GM12878 (cell line): ENCODE results near the gene PPP1CC. TPM values are rescaled to one million over a fixed set of nuclear protein-coding genes. Genes with fewer than 3 reads are reported as not detected.

ENCODE experiments used
- ATF7 ChIP-seq: fragments of 450-650 bp; IDR thresholded peaks from 2 replicates; pipeline ENCODE4 v1.6.1; 2016; ENCODE audit warnings: low read depth, mild to moderate bottlenecking
- BMI1 ChIP-seq: fragments of 450-650 bp; IDR thresholded peaks from 2 replicates; pipeline ENCODE4 v1.6.1; 2016; ENCODE audit warnings: mild to moderate bottlenecking, moderate library complexity, borderline replicate concordance
- CHD2 ChIP-seq: IDR thresholded peaks from 2 replicates; pipeline ENCODE4 v1.6.1; 2011; ENCODE audit warnings: low read depth, low read length, improper control_type of control experiment, borderline replicate concordance
- GABPA ChIP-seq: IDR thresholded peaks from 2 replicates; pipeline ENCODE4 v1.6.1; 2014; ENCODE audit warnings: antibody characterized with exemption, low read depth, mild to moderate bottlenecking, inconsistent platforms
- HDGF ChIP-seq: fragments of 450-650 bp; IDR thresholded peaks from 2 replicates; pipeline ENCODE4 v1.6.1; 2016; ENCODE audit warnings: antibody characterized with exemption
- IKZF1 ChIP-seq: fragments of 450-650 bp; conservative IDR thresholded peaks from 2 replicates; pipeline ENCODE4 v1.6.1; 2017; ENCODE audit warnings: antibody characterized with exemption, mild to moderate bottlenecking
- IKZF2 ChIP-seq, 2 experiments: fragments of 450-650 bp; IDR thresholded peaks; 2 replicates each; pipeline ENCODE4 v1.6.1; 2017; ENCODE audit warnings: mild to moderate bottlenecking in 2 of 2, moderate library complexity in 2 of 2
- NBN ChIP-seq: fragments of 450-650 bp; IDR thresholded peaks from 2 replicates; pipeline ENCODE4 v1.6.1; 2016
- PKNOX1 ChIP-seq: fragments of 450-650 bp; IDR thresholded peaks from 2 replicates; pipeline ENCODE4 v1.6.1; 2016; ENCODE audit warnings: mild to moderate bottlenecking
- POLR2AphosphoS5 ChIP-seq: IDR thresholded peaks from 2 replicates; pipeline ENCODE4 v1.6.1; 2011; ENCODE audit warnings: mild to moderate bottlenecking, low read length, inconsistent platforms
- SIN3A ChIP-seq: IDR thresholded peaks from 2 replicates; pipeline ENCODE4 v1.6.1; 2012; ENCODE audit warnings: low read depth, low read length, improper control_type of control experiment
- SMAD5 ChIP-seq: IDR thresholded peaks from 2 replicates; pipeline ENCODE4 v1.6.1; 2016; ENCODE audit warnings: antibody characterized with exemption, low read depth
- STAT3 ChIP-seq: IDR thresholded peaks from 2 replicates; pipeline ENCODE4 v1.6.1; 2011; ENCODE audit warnings: low read depth, low read length, improper control_type of control experiment
- TAF1 ChIP-seq: IDR thresholded peaks from 2 replicates; pipeline ENCODE4 v1.6.1; 2011; ENCODE audit warnings: mild to moderate bottlenecking, low read depth, low read length, borderline replicate concordance
- TARDBP ChIP-seq: IDR thresholded peaks from 2 replicates; pipeline ENCODE4 v1.6.1; 2016; ENCODE audit warnings: borderline replicate concordance
- YY1 ChIP-seq: IDR thresholded peaks from 2 replicates; pipeline ENCODE4 v1.6.1; 2011; ENCODE audit warnings: low read depth, mild to moderate bottlenecking, low read length
- ZNF217 ChIP-seq: fragments of 450-650 bp; IDR thresholded peaks from 2 replicates; pipeline ENCODE4 v1.6.1; 2017; ENCODE audit warnings: antibody characterized with exemption, mild to moderate bottlenecking
- polyA plus RNA-seq, 11 experiments: library from polyadenylated mRNA; depleted of rRNA in 4 of 11; unstranded in 6 of 11; stranded (reverse) in 5 of 11; fragments of >200 nt; fragmentation: Nextera tagmentation in 4 of 11; fragmentation: Illumina TruSeq in 1 of 11; extraction: Ambion mirVana in 4 of 11; extraction: Trizol in 1 of 11; gene quantifications; 1 replicate in 1 of 11; 2 replicates in 10 of 11; pipeline versions ENCODE4 v1.2.1 to v1.2.3, GENCODE V29; 2011 to 2016; ENCODE audit warnings: inconsistent platforms in 2 of 11, missing spikeins in 2 of 11, low read depth in 1 of 11
- total RNA-seq, 4 experiments: library from RNA; depleted of rRNA in 3 of 4; stranded (reverse); fragments of >200 nt in 3 of 4; fragmentation: Illumina TruSeq in 1 of 4; extraction: Trizol in 1 of 4; gene quantifications; 2 replicates each; pipeline versions ENCODE4 v1.2.1 to v1.2.3, GENCODE V29; 2013 to 2021
- TF ChIP-seq, protein P1 (sequence below): fragments of 450-650 bp; IDR thresholded peaks from 2 replicates; pipeline ENCODE4 v1.6.1; 2018; ENCODE audit warnings: mild to moderate bottlenecking, low read depth, moderate library complexity; ENCODE audit not compliant: partially characterized antibody
- TF ChIP-seq, protein P2 (sequence below): fragments of 450-650 bp; formaldehyde crosslinking; IDR thresholded peaks from 2 replicates; pipeline ENCODE4 v1.4.0; 2022; ENCODE audit warnings: mild to moderate bottlenecking, moderate library complexity
- TF ChIP-seq, protein P3 (sequence below): fragments of 150-350 bp; IDR thresholded peaks from 2 replicates; pipeline ENCODE4 v1.6.1; 2014; ENCODE audit warnings: mild to moderate bottlenecking, low read depth, low read length

Gene PPP1CC
- total and polyA plus RNA-seq, 10 of the 15 experiments (the other 5 are each of a cell fraction or from before 2014, with no cell fraction given): 64.4 to 279 (median 157) TPM

DNA sequence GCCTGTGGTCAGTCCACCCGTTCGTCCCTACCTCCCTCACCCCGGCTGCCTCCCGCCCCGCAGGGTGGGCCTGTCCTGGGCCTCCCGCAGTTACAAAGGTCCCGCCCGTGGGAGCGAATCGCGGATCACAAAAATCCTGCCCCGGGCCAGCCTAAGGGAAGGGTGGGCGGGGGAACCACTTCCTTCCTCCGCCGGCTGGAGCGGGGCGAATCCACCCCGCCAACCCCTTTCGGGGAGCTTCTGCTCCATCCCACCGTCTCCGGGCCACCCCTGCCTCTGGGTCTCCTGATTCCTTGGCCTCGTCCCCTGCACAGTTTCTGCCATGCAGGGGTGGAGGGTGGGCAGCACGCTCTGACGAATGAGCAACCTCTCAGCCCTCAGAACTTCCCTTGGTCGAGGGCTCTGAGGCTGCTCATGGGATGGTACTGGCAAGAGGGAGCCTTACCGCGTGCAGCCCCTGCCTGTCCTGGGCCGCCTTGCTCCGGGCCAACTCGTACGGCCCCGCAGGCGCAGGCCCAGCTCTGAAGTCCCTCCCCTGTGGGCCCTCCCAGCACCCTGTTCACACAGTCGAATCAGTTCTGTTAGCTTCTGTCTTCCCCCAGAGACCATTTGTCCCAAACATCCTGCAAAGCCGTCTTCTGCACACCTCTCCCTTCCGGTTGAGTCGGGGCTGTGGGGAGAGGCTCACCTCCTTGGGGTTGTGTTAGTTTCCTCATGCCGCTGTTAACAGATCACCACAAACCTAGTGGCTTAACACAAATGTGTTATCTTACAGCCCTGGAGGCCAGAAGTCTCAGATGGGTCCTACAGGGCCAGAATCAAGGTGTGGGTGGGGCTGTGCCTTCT, 53.2 kb downstream of the PPP1CC start (continued):
- TF ChIP-seq, protein P1, sequence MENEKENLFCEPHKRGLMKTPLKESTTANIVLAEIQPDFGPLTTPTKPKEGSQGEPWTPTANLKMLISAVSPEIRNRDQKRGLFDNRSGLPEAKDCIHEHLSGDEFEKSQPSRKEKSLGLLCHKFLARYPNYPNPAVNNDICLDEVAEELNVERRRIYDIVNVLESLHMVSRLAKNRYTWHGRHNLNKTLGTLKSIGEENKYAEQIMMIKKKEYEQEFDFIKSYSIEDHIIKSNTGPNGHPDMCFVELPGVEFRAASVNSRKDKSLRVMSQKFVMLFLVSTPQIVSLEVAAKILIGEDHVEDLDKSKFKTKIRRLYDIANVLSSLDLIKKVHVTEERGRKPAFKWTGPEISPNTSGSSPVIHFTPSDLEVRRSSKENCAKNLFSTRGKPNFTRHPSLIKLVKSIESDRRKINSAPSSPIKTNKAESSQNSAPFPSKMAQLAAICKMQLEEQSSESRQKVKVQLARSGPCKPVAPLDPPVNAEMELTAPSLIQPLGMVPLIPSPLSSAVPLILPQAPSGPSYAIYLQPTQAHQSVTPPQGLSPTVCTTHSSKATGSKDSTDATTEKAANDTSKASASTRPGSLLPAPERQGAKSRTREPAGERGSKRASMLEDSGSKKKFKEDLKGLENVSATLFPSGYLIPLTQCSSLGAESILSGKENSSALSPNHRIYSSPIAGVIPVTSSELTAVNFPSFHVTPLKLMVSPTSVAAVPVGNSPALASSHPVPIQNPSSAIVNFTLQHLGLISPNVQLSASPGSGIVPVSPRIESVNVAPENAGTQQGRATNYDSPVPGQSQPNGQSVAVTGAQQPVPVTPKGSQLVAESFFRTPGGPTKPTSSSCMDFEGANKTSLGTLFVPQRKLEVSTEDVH: no peak
- TF ChIP-seq HDGF (peak; percentile 87; the same call in 1 of the 2 replicates), ATF7 (peak; percentile 26; the same call in 1 of the 2 replicates), POLR2AphosphoS5 (peak; percentile 55; the same call in 1 of the 2 replicates), CHD2 (no peak), NBN (peak; percentile 81), YY1 (no peak), BMI1 (no peak), TARDBP (no peak), GABPA (no peak), IKZF2 (IDR thresholded peaks at IDR 0.05) (peak in 1 of 2 experiments; percentile 13; a peak in 1 of 4 replicates), ZNF217 (peak; percentile 43; the same call in 1 of the 2 replicates), SIN3A (no peak), SMAD5 (no peak), IKZF1 (peak; percentile 73; the same call in 1 of the 2 replicates), PKNOX1 (no peak), TAF1 (0 out of 2 replicates have a peak, but pooled peaks have one; percentile 40), STAT3 (no peak)
- TF ChIP-seq, protein P2, sequence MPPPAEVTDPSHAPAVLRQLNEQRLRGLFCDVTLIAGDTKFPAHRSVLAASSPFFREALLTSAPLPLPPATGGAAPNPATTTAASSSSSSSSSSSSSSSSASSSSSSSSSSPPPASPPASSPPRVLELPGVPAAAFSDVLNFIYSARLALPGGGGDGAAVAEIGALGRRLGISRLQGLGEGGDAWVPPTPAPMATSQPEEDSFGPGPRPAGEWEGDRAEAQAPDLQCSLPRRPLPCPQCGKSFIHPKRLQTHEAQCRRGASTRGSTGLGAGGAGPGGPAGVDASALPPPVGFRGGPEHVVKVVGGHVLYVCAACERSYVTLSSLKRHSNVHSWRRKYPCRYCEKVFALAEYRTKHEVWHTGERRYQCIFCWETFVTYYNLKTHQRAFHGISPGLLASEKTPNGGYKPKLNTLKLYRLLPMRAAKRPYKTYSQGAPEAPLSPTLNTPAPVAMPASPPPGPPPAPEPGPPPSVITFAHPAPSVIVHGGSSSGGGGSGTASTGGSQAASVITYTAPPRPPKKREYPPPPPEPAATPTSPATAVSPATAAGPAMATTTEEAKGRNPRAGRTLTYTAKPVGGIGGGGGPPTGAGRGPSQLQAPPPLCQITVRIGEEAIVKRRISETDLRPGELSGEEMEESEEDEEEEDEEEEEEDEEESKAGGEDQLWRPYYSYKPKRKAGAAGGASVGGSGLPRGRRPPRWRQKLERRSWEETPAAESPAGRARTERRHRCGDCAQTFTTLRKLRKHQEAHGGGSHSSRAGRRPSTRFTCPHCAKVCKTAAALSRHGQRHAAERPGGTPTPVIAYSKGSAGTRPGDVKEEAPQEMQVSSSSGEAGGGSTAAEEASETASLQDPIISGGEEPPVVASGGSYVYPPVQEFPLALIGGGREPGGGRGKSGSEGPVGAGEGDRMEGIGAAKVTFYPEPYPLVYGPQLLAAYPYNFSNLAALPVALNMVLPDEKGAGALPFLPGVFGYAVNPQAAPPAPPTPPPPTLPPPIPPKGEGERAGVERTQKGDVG (CRISPR knock-in tag): no peak
- TF ChIP-seq, protein P3, sequence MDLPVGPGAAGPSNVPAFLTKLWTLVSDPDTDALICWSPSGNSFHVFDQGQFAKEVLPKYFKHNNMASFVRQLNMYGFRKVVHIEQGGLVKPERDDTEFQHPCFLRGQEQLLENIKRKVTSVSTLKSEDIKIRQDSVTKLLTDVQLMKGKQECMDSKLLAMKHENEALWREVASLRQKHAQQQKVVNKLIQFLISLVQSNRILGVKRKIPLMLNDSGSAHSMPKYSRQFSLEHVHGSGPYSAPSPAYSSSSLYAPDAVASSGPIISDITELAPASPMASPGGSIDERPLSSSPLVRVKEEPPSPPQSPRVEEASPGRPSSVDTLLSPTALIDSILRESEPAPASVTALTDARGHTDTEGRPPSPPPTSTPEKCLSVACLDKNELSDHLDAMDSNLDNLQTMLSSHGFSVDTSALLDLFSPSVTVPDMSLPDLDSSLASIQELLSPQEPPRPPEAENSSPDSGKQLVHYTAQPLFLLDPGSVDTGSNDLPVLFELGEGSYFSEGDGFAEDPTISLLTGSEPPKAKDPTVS: no peak
